Measurements from ENCODE around the gene DMRT1. TPM values are rescaled to one million over a fixed set of nuclear protein-coding genes. Genes with fewer than 3 reads are reported as not detected.

The DMRT1 gene
- total RNA-seq, 1 experiment from 2014 or later, result 0.47 TPM

DNA sequence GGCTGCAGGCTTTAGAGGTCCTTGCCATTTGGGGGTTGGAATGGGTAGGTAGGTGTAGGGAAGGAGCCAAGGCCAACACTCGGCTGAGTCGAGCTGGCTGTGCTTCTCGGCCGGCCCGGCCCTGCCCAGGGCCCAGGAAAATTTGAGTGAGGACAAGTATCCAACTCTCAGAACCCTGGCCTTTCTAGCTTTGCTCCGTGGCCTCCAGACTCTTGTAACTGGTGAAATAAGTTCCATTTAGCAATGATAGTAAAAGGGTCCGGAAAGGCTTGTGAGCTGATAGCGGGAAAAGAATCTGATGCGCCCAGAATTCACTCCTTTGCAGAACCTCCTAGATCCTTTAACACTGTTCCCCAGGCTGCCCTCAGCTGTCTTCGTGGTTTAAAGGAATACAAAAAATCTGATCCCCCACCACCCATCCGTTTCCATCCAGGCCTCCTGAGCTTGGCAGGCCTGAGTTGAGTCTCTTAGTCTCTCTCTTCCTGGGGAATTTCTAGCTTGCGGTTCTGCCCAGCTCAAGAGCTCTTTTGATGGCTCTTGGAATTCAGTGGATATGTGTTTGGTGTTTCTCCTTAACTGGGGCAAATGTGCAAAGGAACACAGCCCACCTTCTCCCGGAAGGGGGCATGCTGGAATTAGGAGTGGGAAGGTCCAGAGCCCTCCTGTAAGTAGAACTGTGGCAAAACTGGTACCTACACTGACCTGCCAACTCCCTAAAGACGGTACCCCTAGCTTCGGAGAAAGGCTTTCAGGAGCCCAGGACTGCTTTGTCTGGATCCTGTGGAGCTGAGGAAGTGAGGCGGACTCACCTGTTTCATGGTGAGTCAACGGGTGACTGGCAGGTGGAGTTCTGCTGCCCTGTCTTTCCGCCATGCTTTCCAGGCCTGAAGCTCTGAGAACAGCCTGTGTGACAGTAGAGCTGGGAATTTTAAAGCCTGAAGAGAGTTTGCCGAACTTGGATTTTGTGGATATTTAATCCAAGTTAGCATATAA is 136.6 kb downstream of the DMRT1 start:
- no peak for DNase-seq (ENCODE audit: low read depth, low spot score)
- ATAC-seq, result no peak
- no TSS peak for BruUV-seq (replicated peaks)
- H3K27ac ChIP-seq (ENCODE audit: low read depth, low read length), result no peak overlapping the region
- TF ChIP-seq, protein P1, sequence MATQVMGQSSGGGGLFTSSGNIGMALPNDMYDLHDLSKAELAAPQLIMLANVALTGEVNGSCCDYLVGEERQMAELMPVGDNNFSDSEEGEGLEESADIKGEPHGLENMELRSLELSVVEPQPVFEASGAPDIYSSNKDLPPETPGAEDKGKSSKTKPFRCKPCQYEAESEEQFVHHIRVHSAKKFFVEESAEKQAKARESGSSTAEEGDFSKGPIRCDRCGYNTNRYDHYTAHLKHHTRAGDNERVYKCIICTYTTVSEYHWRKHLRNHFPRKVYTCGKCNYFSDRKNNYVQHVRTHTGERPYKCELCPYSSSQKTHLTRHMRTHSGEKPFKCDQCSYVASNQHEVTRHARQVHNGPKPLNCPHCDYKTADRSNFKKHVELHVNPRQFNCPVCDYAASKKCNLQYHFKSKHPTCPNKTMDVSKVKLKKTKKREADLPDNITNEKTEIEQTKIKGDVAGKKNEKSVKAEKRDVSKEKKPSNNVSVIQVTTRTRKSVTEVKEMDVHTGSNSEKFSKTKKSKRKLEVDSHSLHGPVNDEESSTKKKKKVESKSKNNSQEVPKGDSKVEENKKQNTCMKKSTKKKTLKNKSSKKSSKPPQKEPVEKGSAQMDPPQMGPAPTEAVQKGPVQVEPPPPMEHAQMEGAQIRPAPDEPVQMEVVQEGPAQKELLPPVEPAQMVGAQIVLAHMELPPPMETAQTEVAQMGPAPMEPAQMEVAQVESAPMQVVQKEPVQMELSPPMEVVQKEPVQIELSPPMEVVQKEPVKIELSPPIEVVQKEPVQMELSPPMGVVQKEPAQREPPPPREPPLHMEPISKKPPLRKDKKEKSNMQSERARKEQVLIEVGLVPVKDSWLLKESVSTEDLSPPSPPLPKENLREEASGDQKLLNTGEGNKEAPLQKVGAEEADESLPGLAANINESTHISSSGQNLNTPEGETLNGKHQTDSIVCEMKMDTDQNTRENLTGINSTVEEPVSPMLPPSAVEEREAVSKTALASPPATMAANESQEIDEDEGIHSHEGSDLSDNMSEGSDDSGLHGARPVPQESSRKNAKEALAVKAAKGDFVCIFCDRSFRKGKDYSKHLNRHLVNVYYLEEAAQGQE (IDR thresholded peaks at IDR 0.05; ENCODE audit: low read depth), result no peak
- TF ChIP-seq EZH2 (IDR thresholded peaks at IDR 0.05), result no peak
- TF ChIP-seq, protein P2, sequence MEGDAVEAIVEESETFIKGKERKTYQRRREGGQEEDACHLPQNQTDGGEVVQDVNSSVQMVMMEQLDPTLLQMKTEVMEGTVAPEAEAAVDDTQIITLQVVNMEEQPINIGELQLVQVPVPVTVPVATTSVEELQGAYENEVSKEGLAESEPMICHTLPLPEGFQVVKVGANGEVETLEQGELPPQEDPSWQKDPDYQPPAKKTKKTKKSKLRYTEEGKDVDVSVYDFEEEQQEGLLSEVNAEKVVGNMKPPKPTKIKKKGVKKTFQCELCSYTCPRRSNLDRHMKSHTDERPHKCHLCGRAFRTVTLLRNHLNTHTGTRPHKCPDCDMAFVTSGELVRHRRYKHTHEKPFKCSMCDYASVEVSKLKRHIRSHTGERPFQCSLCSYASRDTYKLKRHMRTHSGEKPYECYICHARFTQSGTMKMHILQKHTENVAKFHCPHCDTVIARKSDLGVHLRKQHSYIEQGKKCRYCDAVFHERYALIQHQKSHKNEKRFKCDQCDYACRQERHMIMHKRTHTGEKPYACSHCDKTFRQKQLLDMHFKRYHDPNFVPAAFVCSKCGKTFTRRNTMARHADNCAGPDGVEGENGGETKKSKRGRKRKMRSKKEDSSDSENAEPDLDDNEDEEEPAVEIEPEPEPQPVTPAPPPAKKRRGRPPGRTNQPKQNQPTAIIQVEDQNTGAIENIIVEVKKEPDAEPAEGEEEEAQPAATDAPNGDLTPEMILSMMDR (IDR thresholded peaks at IDR 0.05 in 2 of 3, conservative IDR thresholded peaks at IDR 0.05 in 1 of 3; ENCODE audit: borderline replicate concordance in 1 of 3, insufficient read depth in 1 of 3, low read depth in 2 of 3, low read length in 2 of 3), result no peak
- TF ChIP-seq CEBPB (IDR thresholded peaks at IDR 0.05; ENCODE audit: low read depth), result no peak
- H3K9me3 ChIP-seq (ENCODE audit: control insufficient read depth in 1 of 2, insufficient read depth in 1 of 2, low read depth in 1 of 2, low read length in 2 of 2), result no peaks in the 10 kb centered on the region
- H3K9ac ChIP-seq (ENCODE audit: low read length), result no peak overlapping the region
- H2AFZ ChIP-seq (ENCODE audit: low read depth, low read length, poor library complexity, severe bottlenecking), result no peak overlapping the region
- H3K27me3 ChIP-seq (ENCODE audit: insufficient read depth, low read length), result no peaks in the 10 kb centered on the region; the same call in 1 of the 2 replicates
- no peaks in the 10 kb centered on the region for H3K79me2 ChIP-seq (ENCODE audit: insufficient read depth, low read length)
- intact Hi-C loops (cut with micrococcal nuclease), result no loop called here
- no peak overlapping the region for H3K4me2 ChIP-seq (ENCODE audit: low read length)
- H3K36me3 ChIP-seq (ENCODE audit: control insufficient read depth in 1 of 2, insufficient read depth in 2 of 2, low read length in 2 of 2), result no peaks in the 10 kb centered on the region
- POLR2A ChIA-PET, result no interaction called here
- CTCF ChIA-PET, result interaction anchor here (1.3 kb wide), 1 partner anchor 51 kb away, joined by 4 read pairs; no protein-coding TSS in a partner anchor
- no peaks in the 10 kb centered on the region for H4K20me1 ChIP-seq (ENCODE audit: insufficient read depth)
- no peaks in the 10 kb centered on the region for H3K4me1 ChIP-seq (ENCODE audit: control insufficient read depth in 1 of 2, insufficient read depth in 2 of 2, low read length in 2 of 2)
- H3K9me2 ChIP-seq (ENCODE audit: insufficient read depth), result no peaks in the 10 kb centered on the region
- no peak overlapping the region for H3K4me3 ChIP-seq (replicated peaks in 1 of 2; ENCODE audit: low read depth in 1 of 2, low read length in 2 of 2)
- RAD21 ChIA-PET (ENCODE audit: low non-redundant PET in 1 of 2, low total read pairs in 2 of 2, uncharacterized antibody in 2 of 2, unreplicated experiment in 2 of 2), result no interaction called here
